ENCODE measurements around the gene GYG1. TPM values are rescaled to one million over a fixed set of nuclear protein-coding genes. Genes with fewer than 3 reads are reported as not detected.
"Not testable (repeated sequence)": the region's sequence is repeated elsewhere in the genome, so short reads cannot be mapped to it uniquely, and the experiment has no call there.

Gene GYG1
- total RNA-seq, 2 donors from 2014 or later: 17.1 to 37.4 TPM

DNA sequence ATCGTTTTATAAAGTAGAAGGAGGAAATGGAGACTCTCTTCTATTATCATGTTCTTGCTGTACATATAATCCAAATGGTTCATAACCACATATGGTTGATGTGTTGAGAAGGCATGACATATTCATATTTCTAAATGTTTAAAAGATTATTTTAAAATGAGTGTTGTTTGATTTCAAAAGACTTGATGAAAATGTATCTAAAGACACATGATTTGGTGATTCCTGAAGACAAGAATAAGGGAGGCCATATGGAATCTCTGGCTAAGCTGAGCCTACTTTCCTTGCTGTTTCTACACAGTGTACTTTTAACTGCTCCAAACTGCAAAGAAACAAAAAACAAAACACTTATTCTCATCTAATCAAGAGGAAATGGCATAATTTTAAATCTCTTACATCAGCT is 23.0 kb upstream of the GYG1 start:
- no peak overlapping the region for H3K4me3 Mint-ChIP-seq
- no peaks in the 10 kb centered on the region for H3K4me1 Mint-ChIP-seq
- ATAC-seq (replicated peaks): no peak
- peaks cover 5% of the 10 kb centered on the region for H3K27me3 Mint-ChIP-seq
- H3K27ac Mint-ChIP-seq: no peak overlapping the region
- no peaks in the 10 kb centered on the region for H3K36me3 Mint-ChIP-seq (ENCODE audit: low read depth)
- no peaks in the 10 kb centered on the region for H3K9me3 Mint-ChIP-seq

DNA sequence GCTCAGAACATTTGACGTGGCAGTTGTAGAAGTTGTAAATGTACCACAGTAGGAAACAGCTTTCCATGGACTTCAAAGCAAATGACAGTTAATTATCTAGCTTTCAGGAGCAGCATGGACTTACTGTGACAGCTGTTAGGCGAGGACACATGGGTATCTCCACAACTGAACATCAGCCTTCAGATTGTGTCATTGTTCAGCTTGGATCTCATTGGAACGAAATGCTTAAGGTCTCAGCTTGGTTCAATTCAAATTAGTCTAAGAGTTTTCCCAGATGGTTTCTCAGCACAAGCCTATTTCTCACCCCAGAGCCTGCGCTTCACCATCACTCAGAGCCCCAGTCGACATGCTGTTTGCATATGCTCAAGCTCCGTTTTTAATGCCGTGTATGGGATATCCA is 21.1 kb upstream of the GYG1 start:
- Mint-ChIP-seq H3K27me3 (no peaks in the 10 kb centered on the region), H3K4me1 (no peaks in the 10 kb centered on the region), H3K4me3 (no peak overlapping the region), H3K36me3 (ENCODE audit: low read depth) (no peaks in the 10 kb centered on the region), H3K9me3 (no peaks in the 10 kb centered on the region), H3K27ac (no peak overlapping the region)
- no peak for ATAC-seq (replicated peaks)

DNA sequence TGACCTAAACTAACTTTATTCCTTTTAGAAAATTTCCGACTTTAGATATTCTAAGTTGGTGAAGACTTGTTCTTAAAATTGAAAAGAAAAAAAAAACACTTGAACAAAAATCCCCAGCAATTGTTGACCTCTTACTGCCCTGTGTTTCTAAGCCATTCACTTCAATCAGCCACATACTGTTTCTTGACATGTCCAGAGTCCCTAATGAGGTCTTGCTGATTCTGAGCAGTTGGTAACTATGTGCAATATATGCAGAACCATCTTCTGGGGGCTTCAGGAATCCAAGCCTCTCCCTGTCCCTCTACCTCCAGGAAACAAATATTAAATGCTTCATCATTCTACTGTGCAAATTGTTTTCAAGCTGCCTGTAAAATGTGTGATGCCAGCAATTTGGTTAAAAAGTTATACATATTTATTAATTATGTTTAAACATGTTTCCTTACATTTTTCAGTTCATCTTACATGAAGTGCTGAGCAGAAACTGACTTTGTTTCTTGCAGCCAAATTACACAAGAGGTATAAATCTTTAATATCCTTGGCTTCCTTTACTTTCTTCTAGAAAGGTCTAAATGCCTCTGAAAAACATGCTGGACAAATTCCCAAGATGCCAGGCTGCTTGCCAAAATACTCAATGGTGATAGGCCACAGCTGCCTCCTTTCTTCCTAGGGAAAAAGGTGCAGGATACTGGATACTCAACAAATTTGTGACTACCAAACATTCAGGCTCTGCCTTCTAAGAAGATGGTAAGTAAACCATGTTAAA is 19.8 kb upstream of the GYG1 start:
- Mint-ChIP-seq H3K27me3 (no peaks in the 10 kb centered on the region), H3K27ac (no peak overlapping the region), H3K9me3 (no peaks in the 10 kb centered on the region)

DNA sequence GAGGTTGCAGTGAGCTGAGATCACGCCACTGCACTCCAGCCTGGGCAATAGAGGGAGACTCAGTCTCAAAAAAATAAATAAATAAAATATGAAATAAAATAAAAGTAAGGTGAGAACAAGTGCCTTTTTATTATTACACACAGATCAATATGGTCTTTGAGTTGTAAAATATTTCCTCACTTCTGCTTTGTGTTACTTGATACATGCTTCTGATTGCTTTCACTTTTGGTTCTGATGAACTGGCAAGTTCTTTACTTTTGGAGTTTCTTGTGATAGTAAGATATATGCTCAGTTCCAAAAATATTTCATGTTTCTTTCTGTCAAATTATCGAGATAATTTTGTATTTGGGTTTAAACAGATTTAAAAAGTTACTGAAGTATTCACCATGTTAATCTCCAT is 16.6 kb upstream of the GYG1 start:
- H3K27me3 Mint-ChIP-seq: peaks cover 7% of the 10 kb centered on the region
- no peaks in the 10 kb centered on the region for H3K4me1 Mint-ChIP-seq
- no peaks in the 10 kb centered on the region for H3K36me3 Mint-ChIP-seq (ENCODE audit: low read depth)
- no peak overlapping the region for H3K27ac Mint-ChIP-seq
- no peak overlapping the region for H3K4me3 Mint-ChIP-seq
- no peak for ATAC-seq (replicated peaks)
- no peaks in the 10 kb centered on the region for H3K9me3 Mint-ChIP-seq

More for the DNA sequence above, 19.8 kb upstream of the GYG1 start:
- Mint-ChIP-seq H3K4me1 (no peaks in the 10 kb centered on the region), H3K4me3 (no peak overlapping the region), H3K36me3 (ENCODE audit: low read depth) (no peaks in the 10 kb centered on the region)
- no peak for ATAC-seq (replicated peaks)

DNA sequence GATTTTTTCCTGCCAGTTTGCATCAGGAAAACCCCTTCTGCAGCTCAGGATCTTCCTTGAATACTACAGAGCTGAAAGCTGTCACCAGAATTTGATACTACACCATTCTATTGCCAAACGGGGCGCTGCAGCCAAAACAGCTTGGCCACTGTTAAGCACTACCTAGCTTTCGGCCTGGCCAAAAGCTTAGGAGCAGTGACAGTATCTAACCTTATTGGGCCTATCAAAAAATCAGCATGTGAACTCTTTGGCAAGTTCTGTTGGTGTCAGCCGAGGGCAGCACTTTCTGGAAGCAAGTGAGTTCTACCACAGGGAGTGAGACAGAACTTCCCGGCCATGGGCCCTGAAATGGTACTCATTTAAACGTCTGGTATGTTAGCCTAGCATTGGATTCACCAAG is 16.1 kb upstream of the GYG1 start:
- no peak for ATAC-seq (replicated peaks)
- no peak overlapping the region for H3K27ac Mint-ChIP-seq
- H3K9me3 Mint-ChIP-seq: no peaks in the 10 kb centered on the region
- peaks cover 11% of the 10 kb centered on the region for H3K27me3 Mint-ChIP-seq
- H3K4me1 Mint-ChIP-seq: no peaks in the 10 kb centered on the region
- no peaks in the 10 kb centered on the region for H3K36me3 Mint-ChIP-seq (ENCODE audit: low read depth)
- no peak overlapping the region for H3K4me3 Mint-ChIP-seq

DNA sequence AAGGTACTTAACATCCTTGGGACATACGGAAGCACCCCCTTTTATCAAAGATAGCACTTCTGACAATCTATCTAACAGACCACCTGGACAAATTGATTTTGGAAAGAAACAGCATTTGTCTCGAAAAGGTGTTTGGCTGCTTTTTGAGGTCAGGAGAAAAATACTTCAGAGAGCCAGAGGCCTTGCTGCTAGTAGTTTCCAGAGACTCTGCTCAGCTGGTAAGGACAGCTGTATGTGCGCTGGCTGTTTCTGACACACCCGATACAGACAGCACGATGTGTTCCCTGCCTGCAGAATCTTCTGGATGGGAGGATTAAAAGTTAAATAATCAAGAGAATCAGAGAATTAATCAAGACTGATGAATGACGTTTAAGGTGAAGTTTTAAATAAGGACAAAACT is 15.6 kb upstream of the GYG1 start:
- no peak for ATAC-seq (replicated peaks)
- Mint-ChIP-seq H3K27ac (no peak overlapping the region), H3K9me3 (no peaks in the 10 kb centered on the region)

DNA sequence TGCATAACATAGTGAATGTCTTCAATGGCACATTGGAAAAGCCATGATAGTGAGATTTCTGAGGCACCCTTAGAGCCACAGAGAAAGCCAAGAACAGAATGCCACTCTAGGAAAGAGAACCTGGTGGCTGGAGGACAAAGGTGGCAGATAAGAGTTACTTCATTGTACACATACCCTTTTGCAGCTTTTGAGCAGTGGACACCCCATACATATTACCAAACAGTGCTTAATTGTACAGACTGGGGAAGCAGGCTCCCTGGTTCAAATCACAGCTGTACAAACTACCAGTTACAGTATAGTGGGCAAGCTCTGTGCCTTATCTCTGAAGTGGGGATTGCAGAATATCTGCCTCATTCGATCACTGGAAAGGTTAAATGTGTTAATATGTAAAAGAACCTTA is 10.1 kb upstream of the GYG1 start:
- no peak for ATAC-seq (replicated peaks)
- Mint-ChIP-seq H3K27me3 (peaks cover 24% of the 10 kb centered on the region), H3K36me3 (ENCODE audit: low read depth) (no peaks in the 10 kb centered on the region), H3K4me3 (no peak overlapping the region), H3K4me1 (no peaks in the 10 kb centered on the region), H3K27ac (no peak overlapping the region), H3K9me3 (no peaks in the 10 kb centered on the region)

More for the DNA sequence above, 15.6 kb upstream of the GYG1 start:
- Mint-ChIP-seq H3K4me3 (no peak overlapping the region), H3K4me1 (no peaks in the 10 kb centered on the region), H3K36me3 (ENCODE audit: low read depth) (no peaks in the 10 kb centered on the region), H3K27me3 (peaks cover 14% of the 10 kb centered on the region)

DNA sequence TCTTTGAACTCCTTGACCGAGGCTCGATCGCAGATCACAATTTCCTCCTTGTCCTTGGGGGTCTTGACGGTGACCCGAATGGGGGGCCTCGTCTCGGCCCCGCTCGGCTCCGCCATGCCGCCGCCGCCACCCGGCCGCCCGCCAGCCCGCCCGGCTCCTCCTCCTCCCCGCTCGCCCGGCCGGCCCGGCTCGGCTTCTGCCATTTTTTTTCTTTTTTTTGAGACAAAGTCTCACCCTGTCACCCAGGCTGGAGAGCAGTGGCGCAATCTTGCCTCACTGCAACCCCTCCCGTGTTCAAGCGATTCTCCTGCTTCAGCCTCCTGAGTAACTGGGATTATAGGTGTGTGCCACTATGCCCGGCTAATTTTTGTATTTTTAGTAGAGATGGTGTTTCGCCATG is 3.8 kb upstream of the GYG1 start:
- H3K36me3 Mint-ChIP-seq (ENCODE audit: low read depth); ATAC-seq (replicated peaks); H3K27me3 Mint-ChIP-seq; H3K9me3 Mint-ChIP-seq; H3K4me1 Mint-ChIP-seq; H3K27ac Mint-ChIP-seq; H3K4me3 Mint-ChIP-seq: not testable (repeated sequence)

DNA sequence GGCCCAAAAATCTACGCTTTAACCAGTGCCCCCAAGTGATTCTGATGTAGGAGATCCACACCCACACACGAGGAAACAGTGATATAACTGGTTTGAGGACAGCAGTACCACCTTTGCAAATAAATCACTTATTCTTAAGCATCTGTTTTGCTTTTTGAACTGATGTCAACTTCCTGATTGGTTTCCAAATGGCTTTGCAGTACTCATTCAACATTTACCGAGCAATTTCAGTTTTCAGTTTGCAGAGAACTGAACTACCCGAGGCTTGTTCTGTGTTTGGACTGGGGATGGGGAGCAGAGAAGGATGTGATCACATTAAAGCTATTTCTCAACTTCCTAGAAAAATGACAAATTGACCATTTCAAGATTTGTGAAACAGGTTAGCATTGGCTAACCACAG is 1.1 kb upstream of the GYG1 start:
- peaks cover 8% of the 10 kb centered on the region for H3K4me1 Mint-ChIP-seq
- no peaks in the 10 kb centered on the region for H3K9me3 Mint-ChIP-seq
- peak; percentile 68 for ATAC-seq (replicated peaks)
- H3K4me3 Mint-ChIP-seq: peak overlapping the region; percentile 81
- no peaks in the 10 kb centered on the region for H3K27me3 Mint-ChIP-seq
- H3K27ac Mint-ChIP-seq: peak overlapping the region; percentile 87
- H3K36me3 Mint-ChIP-seq (ENCODE audit: low read depth): peaks cover 7% of the 10 kb centered on the region

DNA sequence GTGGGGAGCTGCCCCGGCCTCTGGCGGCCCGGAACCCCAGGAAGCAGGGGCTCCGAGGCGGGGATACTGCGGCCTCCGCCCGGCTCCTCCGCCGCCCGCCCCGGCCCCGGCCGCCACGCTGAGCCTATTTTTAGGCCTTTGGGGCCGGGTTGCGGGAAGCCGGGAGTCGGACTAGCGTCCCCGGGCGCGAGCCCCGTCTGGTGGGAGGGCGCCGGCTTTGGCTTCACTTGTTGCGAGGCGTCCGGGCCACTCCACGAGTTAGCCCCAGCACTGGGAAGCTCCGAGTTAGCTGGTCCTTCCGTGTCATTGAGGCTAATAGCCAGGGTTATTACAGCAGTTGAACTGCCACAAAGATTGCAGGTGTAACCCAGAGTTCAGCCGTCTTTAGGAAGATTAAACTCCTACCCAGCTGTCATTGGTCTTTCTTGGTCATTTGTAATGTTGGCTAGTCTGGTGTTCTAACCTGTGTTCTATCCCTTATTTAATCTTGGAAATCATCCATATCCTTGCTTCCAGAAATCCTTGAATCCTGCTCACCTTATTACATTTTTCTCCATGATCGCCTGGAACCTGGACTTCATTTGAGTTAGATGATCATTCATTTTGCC is 791 bp downstream of the GYG1 start:
- Mint-ChIP-seq H3K4me3 (peak overlapping the region; percentile 81), H3K9me3 (no peaks in the 10 kb centered on the region), H3K27ac (peak overlapping the region; percentile 76), H3K27me3 (no peaks in the 10 kb centered on the region), H3K4me1 (peaks cover 8% of the 10 kb centered on the region), H3K36me3 (ENCODE audit: low read depth) (peaks cover 26% of the 10 kb centered on the region)
- peak; percentile 10 for ATAC-seq (replicated peaks)

DNA sequence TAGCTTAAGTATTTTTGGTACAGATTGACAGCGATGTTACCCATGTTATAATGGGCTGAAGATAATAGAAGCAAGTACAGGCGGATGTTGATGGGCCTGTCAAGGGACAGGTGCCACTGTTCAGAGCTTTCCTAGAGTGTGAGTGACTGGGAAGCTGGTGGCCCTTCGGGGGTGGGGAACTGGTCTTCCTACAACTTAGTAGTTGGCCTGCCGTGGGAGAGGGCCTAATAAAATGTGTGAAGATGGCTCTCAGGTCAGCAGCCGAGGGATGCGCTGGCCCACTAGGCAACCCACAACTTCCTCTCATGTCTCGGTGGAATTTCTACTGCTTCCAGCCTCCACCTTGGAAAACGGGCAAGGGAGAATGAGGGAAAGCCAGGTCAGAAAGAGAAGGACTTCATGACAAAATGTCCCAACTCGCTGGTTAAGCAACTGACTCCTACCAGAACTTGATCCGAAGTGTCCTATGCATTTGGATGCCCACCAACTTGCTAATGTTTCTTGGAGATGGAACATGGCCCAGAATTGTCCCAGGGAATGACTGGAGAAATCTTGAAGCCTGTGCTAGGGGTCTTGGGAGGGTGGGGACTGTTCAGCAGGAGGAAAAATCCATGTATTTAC is 1.4 kb downstream of the GYG1 start:
- ATAC-seq (replicated peaks): no peak
- no peaks in the 10 kb centered on the region for H3K9me3 Mint-ChIP-seq
- peak overlapping the region; percentile 81 for H3K4me3 Mint-ChIP-seq
- peak overlapping the region; percentile 76 for H3K27ac Mint-ChIP-seq
- peaks cover 8% of the 10 kb centered on the region for H3K4me1 Mint-ChIP-seq
- peaks cover 31% of the 10 kb centered on the region for H3K36me3 Mint-ChIP-seq (ENCODE audit: low read depth)
- no peaks in the 10 kb centered on the region for H3K27me3 Mint-ChIP-seq

DNA sequence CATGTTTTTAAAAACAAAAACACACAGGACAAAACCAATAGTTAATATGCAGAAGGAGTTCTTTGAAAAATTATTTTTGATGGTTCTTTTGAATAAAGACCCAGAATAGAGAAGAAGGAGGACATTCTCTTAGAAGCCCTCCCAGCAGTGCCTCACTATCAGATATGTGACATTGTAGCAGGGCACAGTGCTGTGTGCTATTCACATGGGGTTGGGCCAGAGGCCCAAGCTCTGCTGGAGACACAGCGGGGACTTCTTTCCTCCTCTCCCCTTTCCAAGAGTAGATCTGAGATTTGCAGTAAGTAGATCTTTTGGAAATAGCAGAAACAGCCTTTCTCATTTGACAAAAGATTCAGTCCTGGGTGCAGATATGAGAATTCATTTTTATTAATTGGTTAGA is 6.3 kb downstream of the GYG1 start:
- H3K27me3 Mint-ChIP-seq: no peaks in the 10 kb centered on the region
- no peak overlapping the region for H3K4me3 Mint-ChIP-seq
- no peak for ATAC-seq (replicated peaks)
- peak overlapping the region; percentile 83 for H3K27ac Mint-ChIP-seq
- H3K9me3 Mint-ChIP-seq: no peaks in the 10 kb centered on the region
- peaks cover 14% of the 10 kb centered on the region for H3K4me1 Mint-ChIP-seq
- H3K36me3 Mint-ChIP-seq (ENCODE audit: low read depth): peaks cover 59% of the 10 kb centered on the region

DNA sequence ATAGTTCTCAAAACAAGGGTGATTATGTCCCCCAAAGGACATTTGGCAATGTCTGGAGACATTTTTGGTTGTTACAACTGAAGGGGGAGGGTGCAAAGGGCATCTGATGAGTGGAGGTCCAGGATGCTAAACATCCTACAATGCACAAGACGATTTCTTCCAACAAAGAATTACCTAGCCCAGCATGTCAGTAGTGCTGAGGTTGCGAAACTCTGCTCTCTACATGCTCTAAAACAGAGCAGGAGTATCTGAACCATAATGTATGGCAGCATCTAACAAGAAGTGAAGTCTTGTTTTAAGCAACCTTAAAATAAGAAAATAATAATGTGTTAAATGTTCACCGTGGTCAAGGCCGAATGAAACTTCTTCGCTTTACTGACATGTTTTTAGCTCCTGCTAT is 7.0 kb downstream of the GYG1 start:
- H3K27me3 Mint-ChIP-seq: no peaks in the 10 kb centered on the region
- H3K4me3 Mint-ChIP-seq: peak overlapping the region; percentile 66
- H3K36me3 Mint-ChIP-seq (ENCODE audit: low read depth): peaks cover 59% of the 10 kb centered on the region
- peak overlapping the region; percentile 83 for H3K27ac Mint-ChIP-seq
- H3K9me3 Mint-ChIP-seq: no peaks in the 10 kb centered on the region
- no peak for ATAC-seq (replicated peaks)
- H3K4me1 Mint-ChIP-seq: peaks cover 10% of the 10 kb centered on the region

DNA sequence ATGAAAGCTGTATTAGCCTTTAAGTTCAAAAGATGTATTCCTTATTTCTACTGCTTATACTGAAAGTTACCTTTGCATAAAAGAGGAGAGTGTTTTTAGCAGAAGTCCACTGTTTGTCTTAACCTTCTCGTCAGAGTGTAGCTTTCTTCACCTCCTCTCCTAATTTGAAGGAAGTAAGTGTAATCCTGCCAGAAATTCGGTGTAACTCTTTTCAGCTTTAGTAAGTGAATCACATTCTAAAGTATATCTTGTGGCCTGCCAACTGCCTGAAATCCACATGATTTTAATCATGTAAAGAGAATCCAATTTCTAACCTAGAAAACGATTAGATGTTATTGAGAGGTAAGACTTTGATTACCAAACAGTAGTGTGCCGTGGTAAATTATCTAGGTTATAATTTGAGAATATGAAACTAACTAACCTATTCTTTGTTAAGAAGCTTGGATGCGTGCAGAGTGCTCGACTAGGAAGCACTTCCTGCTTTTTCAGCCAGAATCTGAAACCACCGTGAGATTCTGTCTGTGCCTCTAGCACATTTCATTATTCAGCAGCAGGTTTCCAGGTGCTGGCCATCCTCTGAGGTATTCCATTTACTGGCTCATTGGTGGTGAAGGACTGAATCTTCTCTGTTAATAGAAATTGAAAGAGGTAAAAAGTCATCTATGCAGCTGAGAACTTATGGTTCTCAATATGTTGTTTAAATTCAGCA is 7.5 kb downstream of the GYG1 start:
- ATAC-seq (replicated peaks): peak; percentile 42
- Mint-ChIP-seq H3K4me3 (peak overlapping the region; percentile 66), H3K9me3 (no peaks in the 10 kb centered on the region), H3K36me3 (ENCODE audit: low read depth) (peaks cover 59% of the 10 kb centered on the region), H3K4me1 (peaks cover 11% of the 10 kb centered on the region), H3K27ac (peak overlapping the region; percentile 83), H3K27me3 (no peaks in the 10 kb centered on the region)

Measured in activated T-helper 17 cell treated with anti-CD3 and anti-CD28 coated beads, Interleukin-2, amount 50 U/mL, for 72 hours (primary cell).